H9 (cell line): ENCODE results near the gene TMEM92. TPM values are rescaled to one million over a fixed set of nuclear protein-coding genes. Genes with fewer than 3 reads are reported as not detected.
"Not testable (repeated sequence)": the region's sequence is repeated elsewhere in the genome, so short reads cannot be mapped to it uniquely, and the experiment has no call there.

Source experiments
- DNase-seq: peaks from one replicate; pipeline ENCODE4 v3.0.0-alpha.2; 2017
- H2AFZ ChIP-seq: one replicate; pipeline ENCODE4 v1.6.1; 2013; ENCODE audit warnings: mild to moderate bottlenecking, low read length, control low read depth, moderate library complexity
- H2AK5ac ChIP-seq: 2 replicates; pipeline ENCODE4 v1.6.1; 2013; ENCODE audit warnings: low read length, control low read depth, mixed read lengths; ENCODE audit not compliant: insufficient read length
- H2BK120ac ChIP-seq: one replicate; pipeline ENCODE4 v1.6.1; 2013; ENCODE audit warnings: low read depth, mild to moderate bottlenecking, low read length, control low read depth, inconsistent platforms; ENCODE audit not compliant: poor library complexity, severe bottlenecking
- H2BK12ac ChIP-seq: 2 replicates; pipeline ENCODE4 v1.6.1; 2013; ENCODE audit warnings: low read length, control low read depth, mixed read lengths, low read depth; ENCODE audit not compliant: insufficient read length
- H2BK15ac ChIP-seq: 2 replicates; pipeline ENCODE4 v1.6.1; 2013; ENCODE audit warnings: low read depth, low read length, control low read depth
- H2BK20ac ChIP-seq: one replicate; pipeline ENCODE4 v1.6.1; 2013; ENCODE audit warnings: low read depth, mild to moderate bottlenecking, low read length, control low read depth, inconsistent platforms; ENCODE audit not compliant: poor library complexity, severe bottlenecking
- H2BK5ac ChIP-seq: 2 replicates; pipeline ENCODE4 v1.6.1; 2013; ENCODE audit warnings: low read length, control low read depth, mixed read lengths; ENCODE audit not compliant: insufficient read length
- H3K14ac ChIP-seq: 2 replicates; pipeline ENCODE4 v1.6.1; 2013; ENCODE audit warnings: low read length, control low read depth; ENCODE audit not compliant: insufficient read depth
- H3K18ac ChIP-seq: 2 replicates; pipeline ENCODE4 v1.6.1; 2013; ENCODE audit warnings: low read depth, mild to moderate bottlenecking, mixed read lengths, low read length, control low read depth; ENCODE audit not compliant: insufficient read length
- H3K23ac ChIP-seq: 2 replicates; pipeline ENCODE4 v1.6.1; 2013; ENCODE audit warnings: low read length, control low read depth, mixed read lengths, low read depth; ENCODE audit not compliant: insufficient read length
- H3K23me2 ChIP-seq: 2 replicates; pipeline ENCODE4 v1.6.1; 2013; ENCODE audit warnings: low read depth, mild to moderate bottlenecking, mixed read lengths, low read length, control low read depth; ENCODE audit not compliant: insufficient read length, poor library complexity, severe bottlenecking
- H3K27ac ChIP-seq: 2 replicates; pipeline ENCODE4 v1.5.1; 2013; ENCODE audit warnings: low read length, control low read depth, mixed read lengths, low read depth; ENCODE audit not compliant: insufficient read length
- H3K27me3 ChIP-seq: 2 replicates; pipeline ENCODE4 v1.6.1; 2013; ENCODE audit warnings: low read length, control low read depth, inconsistent platforms; ENCODE audit not compliant: insufficient read depth
- H3K4ac ChIP-seq: 2 replicates; pipeline ENCODE4 v1.6.1; 2013; ENCODE audit warnings: low read depth, mild to moderate bottlenecking, control low read depth, inconsistent platforms, low read length, moderate library complexity
- H3K4me1 ChIP-seq: 2 replicates; pipeline ENCODE4 v1.6.1; 2013; ENCODE audit warnings: low read length, control low read depth, inconsistent platforms; ENCODE audit not compliant: insufficient read depth
- H3K4me2 ChIP-seq: 2 replicates; pipeline ENCODE4 v1.6.1; 2013; ENCODE audit warnings: low read length, control low read depth, mixed read lengths; ENCODE audit not compliant: insufficient read length, insufficient read depth
- H3K56ac ChIP-seq: 2 replicates; pipeline ENCODE4 v1.6.1; 2013; ENCODE audit warnings: low read depth, mild to moderate bottlenecking, mixed read lengths, low read length, control low read depth; ENCODE audit not compliant: insufficient read length
- H3K79me1 ChIP-seq: 2 replicates; pipeline ENCODE4 v1.6.1; 2013; ENCODE audit warnings: low read depth, mild to moderate bottlenecking, moderate library complexity, low read length, control low read depth, inconsistent platforms; ENCODE audit not compliant: insufficient read depth, poor library complexity, severe bottlenecking
- H3K79me2 ChIP-seq: 2 replicates; pipeline ENCODE4 v1.6.1; 2013; ENCODE audit warnings: low read length, control low read depth, inconsistent platforms; ENCODE audit not compliant: insufficient read depth
- H3K9ac ChIP-seq: 2 replicates; pipeline ENCODE4 v1.6.1; 2013; ENCODE audit warnings: low read length, control low read depth, mixed read lengths; ENCODE audit not compliant: insufficient read length; ENCODE audit errors: extremely low read depth
- H3K9me3 ChIP-seq: one replicate; pipeline ENCODE4 v1.6.1; 2013; ENCODE audit warnings: low read depth, low read length, inconsistent platforms; ENCODE audit not compliant: control insufficient read depth
- H3T11ph ChIP-seq: one replicate; pipeline ENCODE4 v1.6.1; 2013; ENCODE audit warnings: mild to moderate bottlenecking, low read length, control low read depth, inconsistent platforms
- H4K20me1 ChIP-seq: one replicate; pipeline ENCODE4 v1.6.1; 2013; ENCODE audit not compliant: control insufficient read depth, insufficient read length, insufficient read depth
- H4K5ac ChIP-seq: 2 replicates; pipeline ENCODE4 v1.6.1; 2013; ENCODE audit warnings: low read depth, mild to moderate bottlenecking, mixed read lengths, low read length, control low read depth; ENCODE audit not compliant: insufficient read length
- H4K8ac ChIP-seq: replicated peaks from 2 replicates; pipeline ENCODE4 v1.6.1; 2013; ENCODE audit warnings: low read length, control low read depth, mixed read lengths, low read depth; ENCODE audit not compliant: insufficient read length
- H4K91ac ChIP-seq: 2 replicates; pipeline ENCODE4 v1.6.1; 2013; ENCODE audit warnings: low read depth, mild to moderate bottlenecking, moderate library complexity, mixed read lengths, low read length, control low read depth; ENCODE audit not compliant: insufficient read length
- H3K27ac Mint-ChIP-seq, 3 experiments: 2 replicates in 2 of 3; 3 replicates in 1 of 3; pipeline ENCODE4 v1.8.0; 2020 to 2021; ENCODE audit warnings: mixed read lengths in 3 of 3, mild to moderate bottlenecking in 1 of 3, moderate library complexity in 1 of 3
- H3K27me3 Mint-ChIP-seq: 2 replicates; pipeline ENCODE4 v1.8.0; 2021; ENCODE audit warnings: low read depth, mild to moderate bottlenecking, moderate library complexity, mixed read lengths
- H3K36me3 Mint-ChIP-seq, 3 experiments: 2 replicates in 2 of 3; 3 replicates in 1 of 3; pipeline ENCODE4 v1.8.0; 2020 to 2021; ENCODE audit warnings: low read depth in 3 of 3, mixed read lengths in 3 of 3; ENCODE audit not compliant: insufficient read depth in 1 of 3
- H3K4me1 Mint-ChIP-seq, 2 experiments: 2 replicates each; pipeline ENCODE4 v1.8.0; 2020; ENCODE audit warnings: mixed read lengths in 2 of 2
- H3K4me3 Mint-ChIP-seq, 2 experiments: 2 replicates in 1 of 2; 3 replicates in 1 of 2; pipeline ENCODE4 v1.8.0; 2020 to 2021; ENCODE audit warnings: mild to moderate bottlenecking in 2 of 2, mixed read lengths in 2 of 2, moderate library complexity in 1 of 2
- H3K9me3 Mint-ChIP-seq, 2 experiments: 2 replicates in 1 of 2; 3 replicates in 1 of 2; pipeline ENCODE4 v1.8.0; 2020; ENCODE audit warnings: mild to moderate bottlenecking in 2 of 2, mixed read lengths in 2 of 2, moderate library complexity in 1 of 2
- CTCF ChIP-seq: fragments of 200-600 bp; sonication (generic); conservative IDR thresholded peaks from 3 replicates; pipeline ENCODE4 v1.8.0; 2021; ENCODE audit warnings: antibody characterized with exemption, mild to moderate bottlenecking
- WGBS: extraction: QIAGEN DNeasy Blood & Tissue Kit; methylation state at CpG from one replicate; pipeline ENCODE4 v1.1.7; 2013; ENCODE audit warnings: missing lambda C conversion rate, low lambda C conversion rate, mixed read lengths; ENCODE audit not compliant: insufficient read length; ENCODE audit errors: extremely low coverage; 5-methylcytosine and 5-hydroxymethylcytosine counted together
- total RNA-seq: library from RNA; stranded (reverse); gene quantifications from 2 replicates; pipeline ENCODE4 v1.2.1, GENCODE V29; 2021

Gene TMEM92
- total RNA-seq, 1 experiment from 2014 or later, result 10.9 TPM

- no CpG with 5 or more reads among the region's 3 CpGs for WGBS
- H3K4me1 Mint-ChIP-seq, result peaks cover 33 to 37% of the 10 kb centered on the region in 2 experiments
- Histone ChIP-seq H3T11ph (no peak overlapping the region), H3K4me1 (peaks cover 5% of the 10 kb centered on the region; the same call in 1 of the 2 replicates), H3K23me2 (no peaks in the 10 kb centered on the region), H4K91ac (no peak overlapping the region), H4K8ac (no peak overlapping the region), H3K27ac (no peak overlapping the region), H4K5ac (no peak overlapping the region), H4K20me1 (no peaks in the 10 kb centered on the region), H3K23ac (no peak overlapping the region), H2BK120ac (no peak overlapping the region), H2AFZ (no peak overlapping the region), H3K14ac (no peak overlapping the region), H2BK15ac (no peak overlapping the region), H3K27me3 (no peaks in the 10 kb centered on the region; the same call in 1 of the 2 replicates), H2AK5ac (no peak overlapping the region), H3K4me2 (no peak overlapping the region), H3K79me2 (no peaks in the 10 kb centered on the region), H3K4ac (no peak overlapping the region), H3K9ac (no peak overlapping the region), H3K9me3 (no peaks in the 10 kb centered on the region), H2BK12ac (no peak overlapping the region), H2BK5ac (no peak overlapping the region), H3K79me1 (no peaks in the 10 kb centered on the region), H3K56ac (no peak overlapping the region), H3K18ac (no peak overlapping the region), H2BK20ac (no peak overlapping the region)
- peaks cover 10 to 15% (median 12%) of the 10 kb centered on the region in 3 experiments; a peak in 6 of 7 replicates for H3K36me3 Mint-ChIP-seq
- no peak overlapping the region for H3K4me3 Mint-ChIP-seq
- TF ChIP-seq CTCF, result no peak
- peaks cover 10 to 12% of the 10 kb centered on the region in 2 experiments; a peak in 4 of 5 replicates for H3K9me3 Mint-ChIP-seq
- H3K27me3 Mint-ChIP-seq, result peaks cover 25% of the 10 kb centered on the region
- no peak overlapping the region; a peak in 1 of 7 replicates for H3K27ac Mint-ChIP-seq
- DNase-seq, result no peak
Measured at GRCh38 chr17:50285941-50286340, 11.7 kb downstream of the TMEM92 start.

- not testable (repeated sequence) for H2BK5ac ChIP-seq, H4K5ac ChIP-seq, H3K27ac Mint-ChIP-seq, H3T11ph ChIP-seq, DNase-seq, H3K23me2 ChIP-seq, H3K9ac ChIP-seq, H3K4ac ChIP-seq, H3K79me2 ChIP-seq, H2BK12ac ChIP-seq, H3K4me1 ChIP-seq, H2BK20ac ChIP-seq, H2BK120ac ChIP-seq, H3K18ac ChIP-seq, H3K56ac ChIP-seq, H3K27me3 ChIP-seq, H2AFZ ChIP-seq, H3K23ac ChIP-seq, H2AK5ac ChIP-seq, H3K4me3 Mint-ChIP-seq, H4K20me1 ChIP-seq, H3K36me3 Mint-ChIP-seq, H3K4me2 ChIP-seq, H4K91ac ChIP-seq, H4K8ac ChIP-seq, H2BK15ac ChIP-seq, H3K9me3 ChIP-seq, H3K79me1 ChIP-seq, H3K14ac ChIP-seq, H3K27ac ChIP-seq
- Mint-ChIP-seq H3K9me3 (peaks cover 7 to 12% of the 10 kb centered on the region in 2 experiments; a peak in 4 of 5 replicates), H3K27me3 (peaks cover 25% of the 10 kb centered on the region), H3K4me1 (peaks cover 31 to 37% of the 10 kb centered on the region in 2 experiments)
- WGBS, result no CpG with 5 or more reads among the region's 7 CpGs
Measured at GRCh38 chr17:50287302-50287701, 13.0 kb downstream of the TMEM92 start.
